IgD-negative memory B cell (primary cell): Measurements from ENCODE around the gene AAR2. TPM values are rescaled to one million over a fixed set of nuclear protein-coding genes. Genes with fewer than 3 reads are reported as not detected.
A peak's percentile ranks its signal among the peaks of the same experiment; 100 is the strongest.

ENCODE experiments used
- H3K27ac Mint-ChIP-seq, 3 donors: one replicate each; pipeline ENCODE4 v1.8.0; 2020 to 2022; ENCODE audit warnings: mild to moderate bottlenecking in 3 of 3, mixed read lengths in 3 of 3, moderate library complexity in 1 of 3
- H3K27me3 Mint-ChIP-seq: one replicate; pipeline ENCODE4 v1.8.0; 2021; ENCODE audit warnings: mixed read lengths
- H3K36me3 Mint-ChIP-seq: one replicate; pipeline ENCODE4 v1.8.0; 2020; ENCODE audit warnings: mild to moderate bottlenecking, mixed read lengths
- H3K4me1 Mint-ChIP-seq, 3 donors: one replicate each; pipeline ENCODE4 v1.8.0; 2020 to 2022; ENCODE audit warnings: mixed read lengths in 3 of 3, mild to moderate bottlenecking in 1 of 3
- H3K4me3 Mint-ChIP-seq, 4 donors: one replicate each; pipeline ENCODE4 v1.8.0; 2020 to 2022; ENCODE audit warnings: mild to moderate bottlenecking in 4 of 4, mixed read lengths in 4 of 4, moderate library complexity in 3 of 4
- H3K9me3 Mint-ChIP-seq, 3 donors: one replicate each; pipeline ENCODE4 v1.8.0; 2020 to 2021; ENCODE audit warnings: mixed read lengths in 3 of 3, mild to moderate bottlenecking in 1 of 3
- polyA plus RNA-seq: library from polyadenylated mRNA; unstranded; fragments of 300-500 nt; fragmentation: Illumina TruSeq; gene quantifications from one replicate; pipeline ENCODE4 v1.2.3, GENCODE V29; 2021

AAR2 gene, protein sequence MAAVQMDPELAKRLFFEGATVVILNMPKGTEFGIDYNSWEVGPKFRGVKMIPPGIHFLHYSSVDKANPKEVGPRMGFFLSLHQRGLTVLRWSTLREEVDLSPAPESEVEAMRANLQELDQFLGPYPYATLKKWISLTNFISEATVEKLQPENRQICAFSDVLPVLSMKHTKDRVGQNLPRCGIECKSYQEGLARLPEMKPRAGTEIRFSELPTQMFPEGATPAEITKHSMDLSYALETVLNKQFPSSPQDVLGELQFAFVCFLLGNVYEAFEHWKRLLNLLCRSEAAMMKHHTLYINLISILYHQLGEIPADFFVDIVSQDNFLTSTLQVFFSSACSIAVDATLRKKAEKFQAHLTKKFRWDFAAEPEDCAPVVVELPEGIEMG
- 30.8 TPM for polyA plus RNA-seq

DNA sequence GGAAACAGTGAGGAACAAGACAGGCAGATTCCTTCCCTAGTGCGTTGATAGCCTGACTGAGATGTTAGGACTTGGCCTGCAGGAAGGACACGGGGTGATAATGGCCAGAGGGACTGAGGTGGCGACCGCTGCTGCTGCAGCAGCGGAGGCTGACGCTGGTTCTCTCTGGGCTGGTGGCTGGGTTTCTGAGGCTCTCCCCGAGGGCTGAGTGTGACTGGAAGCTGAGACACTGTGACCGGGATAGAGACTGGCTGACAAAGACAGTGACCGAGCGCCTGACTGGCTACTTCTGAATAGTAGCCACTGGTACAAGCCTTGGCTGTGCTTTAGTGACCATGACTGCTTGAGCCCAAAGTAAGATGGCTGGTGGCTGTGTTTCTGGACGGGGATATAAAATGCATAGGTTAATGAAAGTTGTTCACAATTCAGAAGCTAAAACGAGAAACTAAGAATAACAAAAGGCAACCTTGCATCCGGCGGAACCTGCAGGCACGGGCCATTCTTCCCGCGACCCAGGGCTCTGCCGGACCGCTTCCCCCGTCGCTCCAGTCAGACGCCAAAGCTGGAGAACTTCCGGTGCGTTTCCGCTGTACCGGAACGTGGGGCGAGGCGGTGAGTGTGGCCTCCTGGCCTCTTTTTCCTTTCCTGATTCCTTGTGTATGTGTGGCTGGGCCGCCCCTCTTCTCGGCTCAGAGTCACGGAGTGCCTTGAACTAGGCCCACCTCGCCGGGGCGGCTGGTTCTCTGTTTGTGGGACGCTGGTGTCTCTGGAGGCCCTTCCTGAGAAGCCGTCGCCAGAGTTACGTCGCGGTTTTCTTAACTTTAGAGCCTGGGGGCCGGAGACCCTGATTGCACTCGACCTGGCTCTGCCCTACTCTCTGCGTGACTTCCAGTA lies at the start of gene AAR2:
AAR2 (plus strand) TSS at position 587 of the 894 bp plus-strand sequence. CDS start 3,391 bp downstream, outside the sequence.
- peaks cover 1% of the 10 kb centered on the region for H3K27me3 Mint-ChIP-seq
- no peaks in the 10 kb centered on the region for H3K9me3 Mint-ChIP-seq
- peak within 1 kb of the TSS; percentile 1 to 91 (median 65) for H3K27ac Mint-ChIP-seq
- peaks cover 2% of the 10 kb centered on the region for H3K36me3 Mint-ChIP-seq
- peak within 1 kb of the TSS; percentile 91 to 98 (median 98) for H3K4me3 Mint-ChIP-seq
- H3K4me1 Mint-ChIP-seq, result peaks cover 22 to 29% (median 29%) of the 10 kb centered on the region in 3 donors

DNA sequence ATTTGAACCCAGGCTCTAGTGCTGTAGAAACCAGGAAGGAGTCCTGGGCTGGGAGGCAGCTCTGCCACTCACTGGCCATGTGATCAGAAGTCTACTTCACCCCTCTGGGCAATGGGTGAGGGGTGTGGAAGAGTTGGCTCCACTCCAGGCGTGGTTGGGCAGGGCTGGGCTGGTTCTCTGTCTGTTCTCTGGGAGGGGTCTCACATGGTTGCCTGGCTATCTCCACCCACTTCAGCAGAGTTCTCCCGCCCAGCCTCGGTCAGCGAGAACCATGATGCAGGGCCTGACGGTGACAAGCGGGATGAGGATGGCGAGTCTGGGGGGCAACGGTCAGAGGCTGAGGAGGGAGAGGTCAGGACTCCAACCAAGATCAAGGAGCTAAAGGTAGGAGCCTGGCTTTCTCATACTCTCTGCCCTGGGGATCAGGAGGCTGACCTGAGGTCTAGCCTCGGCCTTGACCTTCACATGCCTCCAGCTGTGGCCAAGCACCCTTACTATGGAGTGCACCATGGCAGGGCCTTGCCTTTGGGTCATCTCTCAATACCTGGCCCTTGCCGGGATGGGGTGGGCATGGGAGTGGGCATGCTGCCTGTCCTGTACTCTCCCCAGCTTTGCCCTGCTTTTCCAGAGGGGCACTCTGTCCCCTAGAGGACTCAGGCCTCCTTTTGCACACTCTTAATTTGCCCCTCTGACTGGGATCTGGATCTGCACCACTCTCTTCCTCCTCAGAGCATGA lies 42.1 kb upstream of the AAR2 start:
- Mint-ChIP-seq H3K27ac (no peak overlapping the region), H3K9me3 (peaks cover 0 to 2% (median 0%) of the 10 kb centered on the region in 3 donors), H3K4me3 (no peak overlapping the region), H3K27me3 (peaks cover 4% of the 10 kb centered on the region), H3K36me3 (peaks cover 2% of the 10 kb centered on the region), H3K4me1 (no peaks in the 10 kb centered on the region)

DNA sequence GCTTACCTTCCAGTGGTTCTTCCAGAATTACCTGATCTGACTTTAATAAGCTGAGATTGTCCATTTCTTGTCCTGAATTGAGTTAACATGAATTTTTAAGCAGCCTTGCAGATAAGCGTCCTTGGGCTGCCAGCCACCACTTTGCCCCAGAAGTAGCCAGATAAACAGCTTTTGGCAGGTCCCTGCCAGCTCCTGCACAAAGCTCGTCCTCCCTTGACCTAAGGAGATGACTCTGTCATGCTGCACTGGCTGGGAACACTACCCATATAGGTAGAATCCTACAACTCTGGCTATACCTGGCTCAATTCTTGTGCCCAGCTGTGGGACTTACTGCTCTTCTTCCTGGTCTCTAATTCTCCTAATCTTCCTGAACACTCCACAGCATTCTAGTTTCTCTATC lies 39.6 kb upstream of the AAR2 start:
- Mint-ChIP-seq H3K9me3 (peaks cover 0 to 2% (median 0%) of the 10 kb centered on the region in 3 donors), H3K27me3 (peaks cover 6% of the 10 kb centered on the region), H3K27ac (no peak overlapping the region), H3K4me1 (peaks cover 1 to 4% (median 3%) of the 10 kb centered on the region in 3 donors), H3K4me3 (no peak overlapping the region), H3K36me3 (peaks cover 2% of the 10 kb centered on the region)

DNA sequence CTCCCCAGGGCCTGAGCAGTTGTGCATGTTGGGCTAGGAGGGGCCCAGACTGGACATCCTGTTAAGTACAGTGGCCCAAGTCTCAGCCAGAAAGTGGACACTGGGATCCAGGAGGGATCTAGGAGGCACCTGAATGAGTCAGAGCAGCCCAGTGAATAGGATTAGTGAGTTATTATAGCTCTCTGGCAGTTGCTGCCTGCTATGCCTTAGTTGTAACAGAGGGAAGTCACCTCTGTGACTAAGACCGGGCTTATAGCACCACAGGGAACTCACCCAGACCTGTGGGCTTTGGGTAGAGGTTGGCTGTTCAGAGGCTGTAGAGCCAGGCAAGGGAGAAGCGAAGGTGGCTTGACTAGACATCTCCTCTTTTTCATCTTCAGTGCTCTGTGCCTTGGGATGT lies 39.0 kb upstream of the AAR2 start:
- peaks cover 0 to 2% (median 0%) of the 10 kb centered on the region in 3 donors for H3K9me3 Mint-ChIP-seq
- H3K27ac Mint-ChIP-seq, result no peak overlapping the region
- peaks cover 2% of the 10 kb centered on the region for H3K36me3 Mint-ChIP-seq
- H3K27me3 Mint-ChIP-seq, result peaks cover 6% of the 10 kb centered on the region
- peaks cover 1 to 4% (median 3%) of the 10 kb centered on the region in 3 donors for H3K4me1 Mint-ChIP-seq
- H3K4me3 Mint-ChIP-seq, result no peak overlapping the region

DNA sequence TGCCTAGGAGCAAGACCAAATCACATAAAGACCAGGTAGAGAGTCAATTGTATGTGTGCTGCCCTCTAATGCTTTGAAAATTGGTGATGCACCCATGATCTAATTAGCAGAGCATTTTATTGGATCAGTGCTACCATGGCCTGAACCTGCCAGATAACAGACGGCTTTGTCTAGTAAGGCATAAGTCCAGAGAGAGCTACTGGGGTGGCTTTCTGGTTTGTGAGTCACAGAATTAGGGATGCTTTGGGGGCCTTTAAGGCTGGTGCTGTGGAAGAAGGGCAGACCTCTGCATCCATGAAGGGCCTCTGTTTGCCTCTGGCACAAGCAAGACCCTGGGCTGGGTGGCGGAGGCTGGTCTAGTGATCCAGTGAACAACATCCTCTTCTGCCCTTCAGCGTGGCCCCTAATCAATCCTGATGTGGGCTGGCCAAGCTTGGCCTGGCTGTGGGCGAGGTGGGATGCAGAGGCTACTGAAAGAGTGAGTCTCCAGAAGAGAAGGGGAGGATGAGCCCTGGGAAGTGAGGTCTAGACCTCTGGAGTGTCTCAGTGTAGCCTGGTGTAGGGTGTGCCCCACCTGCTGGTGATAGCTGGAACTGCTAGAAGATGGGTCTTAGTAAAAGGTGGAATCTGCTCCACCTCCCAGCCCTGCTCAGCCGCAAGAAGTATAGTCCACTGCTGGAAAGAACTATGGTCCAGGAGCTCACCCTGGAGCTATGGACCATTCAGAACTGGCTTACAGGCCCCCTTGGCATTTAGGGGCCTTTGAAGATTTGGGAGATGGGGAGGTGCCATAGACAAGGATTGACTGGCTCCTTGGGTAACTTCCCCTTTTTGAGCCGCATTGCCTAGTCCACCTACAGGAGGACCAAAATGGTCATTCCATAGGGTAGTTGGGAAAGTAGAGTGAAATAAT lies 36.7 kb upstream of the AAR2 start:
- Mint-ChIP-seq H3K4me1 (peaks cover 6 to 10% (median 8%) of the 10 kb centered on the region in 3 donors), H3K9me3 (peaks cover 0 to 2% (median 0%) of the 10 kb centered on the region in 3 donors), H3K27ac (no peak overlapping the region), H3K27me3 (peaks cover 9% of the 10 kb centered on the region), H3K4me3 (peak overlapping the region in 1 of 4 donors; percentile 45), H3K36me3 (peaks cover 2% of the 10 kb centered on the region)

DNA sequence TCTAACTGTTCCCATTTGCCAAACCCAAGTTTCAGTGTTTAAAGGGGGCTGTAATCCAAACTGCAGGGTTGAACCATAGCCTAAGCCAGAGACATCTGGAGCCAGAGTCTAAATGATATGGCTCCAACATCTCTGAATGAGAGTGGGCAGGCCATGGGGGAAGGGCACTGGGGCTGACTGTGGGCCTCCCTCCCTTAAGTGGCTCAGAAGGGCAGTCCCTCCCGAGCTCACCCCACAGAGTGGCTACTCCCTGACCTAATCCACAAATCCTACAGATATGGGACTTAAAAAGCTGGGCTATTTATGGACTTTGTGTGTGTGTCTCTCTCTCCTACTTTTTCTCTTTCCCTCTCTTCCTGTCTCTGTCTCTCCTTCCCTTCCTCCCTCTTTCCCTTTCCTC lies 35.8 kb upstream of the AAR2 start:
- H3K4me3 Mint-ChIP-seq, result no peak overlapping the region
- peaks cover 6 to 10% (median 8%) of the 10 kb centered on the region in 3 donors for H3K4me1 Mint-ChIP-seq
- H3K27ac Mint-ChIP-seq, result no peak overlapping the region
- peaks cover 13% of the 10 kb centered on the region for H3K27me3 Mint-ChIP-seq
- H3K9me3 Mint-ChIP-seq, result peaks cover 0 to 2% (median 0%) of the 10 kb centered on the region in 3 donors
- no peaks in the 10 kb centered on the region for H3K36me3 Mint-ChIP-seq

DNA sequence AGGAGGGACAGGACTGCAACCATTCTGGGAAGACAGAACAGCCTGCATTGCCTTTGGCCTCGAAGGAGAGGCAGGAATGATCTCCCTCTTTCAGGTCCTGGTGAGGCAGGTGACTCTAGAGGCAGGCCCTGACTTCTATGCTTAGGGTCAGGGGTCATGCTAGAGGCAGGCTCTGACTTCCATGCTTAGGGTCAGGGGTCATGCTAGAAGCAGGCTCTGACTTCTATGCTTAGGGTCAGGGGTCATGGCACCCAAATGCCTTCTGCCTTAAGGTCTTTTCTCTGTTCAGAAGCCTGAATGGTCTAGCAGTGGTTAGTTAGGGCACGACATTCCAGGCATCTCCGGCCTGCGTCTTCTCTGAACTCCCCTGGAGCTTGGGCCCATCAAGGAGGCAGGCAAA lies 35.1 kb upstream of the AAR2 start:
- Mint-ChIP-seq H3K36me3 (no peaks in the 10 kb centered on the region), H3K9me3 (no peaks in the 10 kb centered on the region), H3K27ac (no peak overlapping the region), H3K27me3 (peaks cover 11% of the 10 kb centered on the region), H3K4me3 (no peak overlapping the region), H3K4me1 (peaks cover 6 to 10% (median 8%) of the 10 kb centered on the region in 3 donors)

DNA sequence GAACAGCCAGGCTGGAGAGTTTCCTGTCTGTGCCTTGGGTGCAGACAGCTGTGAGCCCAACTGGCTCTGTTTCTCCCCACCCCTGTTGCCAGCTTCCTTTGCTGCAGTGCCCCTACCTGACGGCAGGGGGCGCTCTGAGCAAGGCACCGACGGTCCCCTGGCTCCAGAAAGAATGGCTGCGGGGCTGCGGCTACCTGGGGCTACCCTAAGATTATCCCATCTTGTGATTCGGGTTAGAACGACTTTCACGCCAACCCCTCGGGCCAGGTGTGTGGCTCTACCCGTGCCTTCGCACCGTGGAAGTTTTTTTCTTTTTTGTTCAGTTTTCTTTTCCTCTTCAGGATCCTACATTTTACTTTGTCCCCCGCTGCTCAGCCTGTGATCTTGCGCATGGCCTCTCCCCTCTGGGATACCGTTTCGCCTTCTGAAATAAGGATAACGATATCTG lies 33.4 kb upstream of the AAR2 start:
- peaks cover 6 to 10% (median 8%) of the 10 kb centered on the region in 3 donors for H3K4me1 Mint-ChIP-seq
- H3K27ac Mint-ChIP-seq, result peak overlapping the region in 2 of 3 donors; percentile 3 to 17
- H3K27me3 Mint-ChIP-seq, result peaks cover 13% of the 10 kb centered on the region
- peak overlapping the region in 2 of 4 donors; percentile 38 to 71 for H3K4me3 Mint-ChIP-seq
- H3K36me3 Mint-ChIP-seq, result no peaks in the 10 kb centered on the region
- no peaks in the 10 kb centered on the region for H3K9me3 Mint-ChIP-seq

DNA sequence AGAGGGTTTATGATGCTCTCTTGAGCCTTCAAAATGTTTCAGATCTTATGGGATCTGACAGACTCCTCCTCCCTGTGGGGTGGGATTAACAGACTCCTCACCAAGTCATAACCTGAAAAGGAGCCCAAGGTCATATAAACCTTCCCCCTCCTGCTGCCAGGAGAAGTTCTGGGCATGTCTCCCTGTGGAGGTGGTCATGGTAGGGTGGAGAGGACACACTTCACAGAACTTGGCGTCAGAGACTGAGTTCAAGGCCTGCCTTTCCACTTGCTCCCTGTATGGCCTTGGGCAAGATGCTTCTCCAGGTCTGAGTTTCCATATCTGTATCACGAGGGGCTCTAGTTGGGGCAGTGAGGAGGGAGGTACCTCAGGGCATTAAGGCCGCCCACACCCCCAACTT lies 32.4 kb upstream of the AAR2 start:
- Mint-ChIP-seq H3K27me3 (peaks cover 17% of the 10 kb centered on the region), H3K9me3 (no peaks in the 10 kb centered on the region), H3K4me1 (peaks cover 6 to 10% (median 8%) of the 10 kb centered on the region in 3 donors), H3K36me3 (no peaks in the 10 kb centered on the region), H3K4me3 (no peak overlapping the region), H3K27ac (no peak overlapping the region)

DNA sequence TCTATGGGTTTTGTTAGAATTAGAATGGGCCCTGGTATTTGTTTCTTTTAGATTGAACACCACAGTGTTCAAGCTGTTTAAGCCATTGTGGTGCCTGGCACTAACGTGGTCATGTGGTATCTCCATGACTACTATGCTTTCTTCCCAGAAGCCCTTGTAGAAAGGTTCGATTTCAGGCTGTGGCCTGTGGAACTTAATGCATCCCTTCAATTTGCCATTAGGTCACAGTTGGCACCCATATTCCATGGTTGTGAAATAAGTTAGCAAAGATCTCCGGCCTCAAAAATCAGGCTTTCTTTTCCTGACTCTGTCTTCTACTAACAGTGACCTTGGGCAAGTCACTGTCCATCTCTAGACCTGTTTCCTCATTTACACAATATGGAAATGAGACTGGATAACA lies 31.3 kb upstream of the AAR2 start:
- peaks cover 19% of the 10 kb centered on the region for H3K27me3 Mint-ChIP-seq
- no peak overlapping the region for H3K4me3 Mint-ChIP-seq
- no peak overlapping the region for H3K27ac Mint-ChIP-seq

DNA sequence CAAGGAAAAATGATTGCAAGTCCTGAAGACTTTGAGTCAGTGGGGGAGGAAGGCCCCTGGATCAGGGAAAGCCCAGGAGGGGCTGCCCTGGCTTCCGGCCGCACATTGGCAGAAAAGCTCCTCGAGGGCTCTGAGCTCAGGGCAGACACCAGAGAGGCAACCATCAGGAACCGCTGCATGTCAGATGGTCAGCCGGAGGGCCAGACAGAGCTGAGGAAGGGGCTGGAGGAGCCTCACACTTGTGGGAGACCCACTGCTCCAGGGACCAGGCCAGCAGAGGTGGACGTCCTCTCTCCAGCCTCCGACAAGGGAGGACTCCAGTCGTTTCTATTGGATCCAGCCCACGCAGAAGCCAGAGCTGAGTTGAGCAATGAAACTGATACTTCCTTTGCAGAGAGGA lies 30.2 kb upstream of the AAR2 start:
- Mint-ChIP-seq H3K9me3 (no peaks in the 10 kb centered on the region), H3K36me3 (no peaks in the 10 kb centered on the region), H3K27ac (no peak overlapping the region), H3K27me3 (peaks cover 17% of the 10 kb centered on the region), H3K4me1 (peaks cover 4 to 6% (median 4%) of the 10 kb centered on the region in 3 donors), H3K4me3 (no peak overlapping the region)

More for the DNA sequence above, 31.3 kb upstream of the AAR2 start:
- Mint-ChIP-seq H3K9me3 (no peaks in the 10 kb centered on the region), H3K4me1 (peaks cover 4 to 7% (median 5%) of the 10 kb centered on the region in 3 donors), H3K36me3 (no peaks in the 10 kb centered on the region)

DNA sequence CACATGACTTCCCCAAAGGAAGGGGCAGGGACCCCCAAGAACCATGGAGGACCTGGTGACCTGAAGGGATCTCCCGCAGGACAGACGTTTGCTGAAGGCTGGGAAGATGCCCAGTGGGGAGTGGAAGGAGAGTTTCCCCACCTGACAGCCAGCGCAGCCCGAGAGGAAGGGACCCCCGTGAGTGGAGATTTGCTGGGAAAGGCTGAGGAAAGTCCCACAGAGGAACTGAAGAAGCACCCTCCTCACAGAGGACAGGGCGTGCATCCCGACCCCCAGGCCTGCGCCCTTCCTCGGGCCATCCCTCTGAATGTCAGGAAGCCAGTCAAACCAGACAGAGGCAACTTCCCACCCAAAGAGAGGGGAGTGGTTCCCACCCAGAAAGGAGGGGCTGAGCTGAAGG lies 29.6 kb upstream of the AAR2 start:
- no peaks in the 10 kb centered on the region for H3K9me3 Mint-ChIP-seq
- peaks cover 17% of the 10 kb centered on the region for H3K27me3 Mint-ChIP-seq
- H3K4me3 Mint-ChIP-seq, result peak overlapping the region in 1 of 4 donors; percentile 68
- H3K36me3 Mint-ChIP-seq, result no peaks in the 10 kb centered on the region
- peaks cover 4 to 6% (median 4%) of the 10 kb centered on the region in 3 donors for H3K4me1 Mint-ChIP-seq
- H3K27ac Mint-ChIP-seq, result no peak overlapping the region

DNA sequence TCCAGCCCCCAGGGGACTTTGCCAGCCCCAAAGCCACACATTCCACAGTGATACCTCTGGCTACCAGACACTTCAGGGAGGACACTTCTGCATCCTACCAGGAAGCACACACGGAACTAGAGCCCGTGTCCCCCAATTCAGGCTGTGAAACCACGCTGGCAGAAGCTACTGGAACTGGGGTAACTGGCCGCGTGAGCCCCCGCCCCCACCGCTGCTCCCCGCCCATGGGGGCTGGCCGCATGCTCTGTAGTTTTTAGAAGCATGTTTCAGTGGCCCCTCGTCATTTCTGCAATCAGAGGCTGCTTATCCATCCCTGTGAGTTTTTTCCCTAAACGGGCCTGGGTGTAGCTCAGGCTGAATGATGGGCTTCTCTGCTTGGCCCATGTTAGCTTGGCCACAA lies 28.7 kb upstream of the AAR2 start:
- H3K27ac Mint-ChIP-seq, result no peak overlapping the region
- H3K36me3 Mint-ChIP-seq, result no peaks in the 10 kb centered on the region
- no peak overlapping the region for H3K4me3 Mint-ChIP-seq
- H3K9me3 Mint-ChIP-seq, result no peaks in the 10 kb centered on the region
- peaks cover 4 to 6% (median 4%) of the 10 kb centered on the region in 3 donors for H3K4me1 Mint-ChIP-seq
- H3K27me3 Mint-ChIP-seq, result peaks cover 17% of the 10 kb centered on the region

DNA sequence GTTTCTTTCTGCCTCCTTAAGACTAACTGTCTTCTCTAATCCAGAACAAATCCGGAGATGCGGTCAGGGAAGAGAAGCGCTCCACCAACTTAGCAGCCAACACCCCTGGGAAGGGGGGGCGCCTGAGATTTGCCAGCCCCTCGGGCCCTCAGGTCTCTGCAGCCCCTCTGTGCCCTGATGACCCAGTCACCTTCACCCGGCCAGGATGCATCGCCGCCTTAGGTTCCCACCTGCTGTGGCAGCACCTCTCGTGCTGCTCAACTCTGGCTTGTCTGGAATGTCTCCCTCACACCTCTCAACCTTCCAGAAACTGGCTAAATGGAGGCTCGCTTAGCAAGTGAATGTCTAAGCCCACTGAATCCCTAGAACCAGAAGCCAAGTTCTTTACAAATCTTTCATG lies 28.0 kb upstream of the AAR2 start:
- H3K4me3 Mint-ChIP-seq, result no peak overlapping the region
- peaks cover under 1 to 1% (median under 1%) of the 10 kb centered on the region in 3 donors for H3K4me1 Mint-ChIP-seq
- H3K36me3 Mint-ChIP-seq, result no peaks in the 10 kb centered on the region
- H3K9me3 Mint-ChIP-seq, result no peaks in the 10 kb centered on the region
- peaks cover 13% of the 10 kb centered on the region for H3K27me3 Mint-ChIP-seq
- H3K27ac Mint-ChIP-seq, result no peak overlapping the region
